IMR-90 (cell line): ENCODE data around the gene RTN3. TPM values are rescaled to one million over a fixed set of nuclear protein-coding genes. Genes with fewer than 3 reads are reported as not detected.

Experiments
- ATAC-seq: fragments of 200-7000 bp; cut with Tn5 transposase; 2 replicates; pipeline ENCODE4 v1.9.1; 2020; ENCODE audit warnings: low read depth, mild to moderate bottlenecking, moderate library complexity
- BruUV-seq: library from RNA; stranded (reverse); fragments of 400-500 nt; replicated peaks from 2 replicates; lab custom pipeline; 2021; lab: Mats Ljungman, UMichigan
- CTCF ChIA-PET: fragments of 300-600 bp; formaldehyde crosslinking; extraction: SDS; loops from one replicate; lab custom pipeline; 2021; ENCODE audit warnings: antibody characterized with exemption; lab: Yijun Ruan, JAX
- POLR2A ChIA-PET: fragments of 300-600 bp; sonication (Branson Sonifier 250); formaldehyde crosslinking; loops from one replicate; lab custom pipeline; 2022; ENCODE audit warnings: antibody characterized with exemption; ENCODE audit not compliant: unreplicated experiment; lab: Charles Lee
- DNase-seq: peaks from one replicate; pipeline ENCODE4 v3.0.0; 2013
- H2AFZ ChIP-seq: replicated peaks from 2 replicates; pipeline ENCODE3; 2013; ENCODE audit warnings: low read length, mild to moderate bottlenecking; ENCODE audit not compliant: poor library complexity
- H2AK5ac ChIP-seq: 2 replicates; pipeline ENCODE4 v1.6.1; 2013; ENCODE audit warnings: low read depth, low read length, inconsistent platforms
- H2AK9ac ChIP-seq: replicated peaks from 2 replicates; pipeline ENCODE3; 2013; ENCODE audit warnings: mild to moderate bottlenecking, low read depth, low read length, moderate library complexity; ENCODE audit not compliant: poor library complexity
- H2BK120ac ChIP-seq: 2 replicates; pipeline ENCODE4 v1.6.1; 2013; ENCODE audit warnings: low read depth, low read length, inconsistent platforms
- H2BK15ac ChIP-seq: 3 replicates; pipeline ENCODE4 v1.6.1; 2013; ENCODE audit warnings: low read depth, low read length, inconsistent platforms
- H2BK20ac ChIP-seq: 2 replicates; pipeline ENCODE4 v1.6.1; 2013; ENCODE audit warnings: low read depth, mild to moderate bottlenecking, inconsistent platforms, low read length, moderate library complexity
- H2BK5ac ChIP-seq: 2 replicates; pipeline ENCODE4 v1.6.1; 2013; ENCODE audit warnings: mild to moderate bottlenecking, low read depth, low read length, inconsistent platforms; ENCODE audit not compliant: poor library complexity, severe bottlenecking
- H3K14ac ChIP-seq: replicated peaks from 2 replicates; pipeline ENCODE4 v1.6.1; 2013; ENCODE audit warnings: low read depth, low read length, inconsistent platforms
- H3K18ac ChIP-seq: 2 replicates; pipeline ENCODE4 v1.6.1; 2013; ENCODE audit warnings: low read depth, low read length, control low read depth
- H3K23ac ChIP-seq: 2 replicates; pipeline ENCODE4 v1.6.1; 2013; ENCODE audit warnings: low read depth, low read length, inconsistent platforms
- H3K27ac ChIP-seq: 2 replicates; pipeline ENCODE4 v1.5.1; 2013; ENCODE audit warnings: mild to moderate bottlenecking, control low read depth, low read length; ENCODE audit not compliant: insufficient read depth
- H3K27me3 ChIP-seq: 2 replicates; pipeline ENCODE4 v1.6.1; 2013; ENCODE audit warnings: low read length; ENCODE audit not compliant: control insufficient read depth, insufficient read depth
- H3K36me3 ChIP-seq: 2 replicates; pipeline ENCODE4 v1.6.1; 2013; ENCODE audit warnings: low read length, mixed read lengths; ENCODE audit not compliant: control insufficient read depth, insufficient read depth
- H3K4ac ChIP-seq: 2 replicates; pipeline ENCODE4 v1.6.1; 2013; ENCODE audit warnings: low read depth, low read length, inconsistent platforms
- H3K4me1 ChIP-seq: 2 replicates; pipeline ENCODE4 v1.6.1; 2013; ENCODE audit warnings: low read length, mixed read lengths; ENCODE audit not compliant: control insufficient read depth, insufficient read depth
- H3K4me2 ChIP-seq: 2 replicates; pipeline ENCODE4 v1.6.1; 2013; ENCODE audit warnings: low read depth, mild to moderate bottlenecking, control low read depth, low read length, moderate library complexity
- H3K4me3 ChIP-seq: 2 replicates; pipeline ENCODE4 v1.5.1; 2013; ENCODE audit warnings: low read depth, mild to moderate bottlenecking, control low read depth, low read length, moderate library complexity; ENCODE audit not compliant: insufficient read depth
- H3K56ac ChIP-seq: 2 replicates; pipeline ENCODE4 v1.6.1; 2013; ENCODE audit warnings: low read length, inconsistent platforms; ENCODE audit not compliant: insufficient read depth; ENCODE audit errors: extremely low read depth
- H3K79me1 ChIP-seq, 2 experiments: 2 replicates each; pipeline ENCODE4 v1.6.1; 2013; ENCODE audit warnings: low read length in 2 of 2, inconsistent platforms in 1 of 2, low read depth in 1 of 2
- H3K9ac ChIP-seq: 2 replicates; pipeline ENCODE4 v1.6.1; 2013; ENCODE audit warnings: low read depth, low read length, control low read depth
- H3K9me1 ChIP-seq: 2 replicates; pipeline ENCODE4 v1.6.1; 2013; ENCODE audit warnings: low read length, inconsistent platforms; ENCODE audit not compliant: insufficient read depth
- H3K9me3 ChIP-seq: 2 replicates; pipeline ENCODE4 v1.6.1; 2013; ENCODE audit warnings: low read length; ENCODE audit not compliant: control insufficient read depth, insufficient read depth
- H4K20me1 ChIP-seq: 2 replicates; pipeline ENCODE4 v1.6.1; 2013; ENCODE audit warnings: low read length, inconsistent platforms; ENCODE audit not compliant: insufficient read depth
- H4K5ac ChIP-seq: 2 replicates; pipeline ENCODE4 v1.6.1; 2013; ENCODE audit warnings: mild to moderate bottlenecking, low read depth, low read length, control low read depth
- H4K8ac ChIP-seq, 2 experiments: 2 replicates each; pipeline ENCODE4 v1.6.1; 2013; ENCODE audit warnings: low read depth in 2 of 2, low read length in 2 of 2, control low read depth in 1 of 2, inconsistent platforms in 1 of 2
- H4K91ac ChIP-seq: 2 replicates; pipeline ENCODE4 v1.6.1; 2013; ENCODE audit warnings: low read depth, low read length, inconsistent platforms; ENCODE audit not compliant: insufficient read depth
- NFE2L2 ChIP-seq: fragments of 150-350 bp; IDR thresholded peaks from 2 replicates; pipeline ENCODE4 v1.6.1; 2016; ENCODE audit warnings: low read depth, mild to moderate bottlenecking, low read length
- POLR2A ChIP-seq: IDR thresholded peaks from 2 replicates; pipeline ENCODE4 v1.6.1; 2012; ENCODE audit warnings: mild to moderate bottlenecking, low read depth, low read length
- RAD21 ChIP-seq: IDR thresholded peaks from 2 replicates; pipeline ENCODE4 v1.6.1; 2012; ENCODE audit warnings: low read length, improper control_type of control experiment
- SMC3 ChIP-seq: fragments of 150-350 bp; IDR thresholded peaks from 2 replicates; pipeline ENCODE4 v1.6.1; 2016; ENCODE audit warnings: low read depth, mild to moderate bottlenecking, antibody characterized with exemption, low read length, moderate library complexity
- WGBS, 2 experiments: methylation state at CpG; one replicate each; pipeline versions ENCODE4 v1.1.5 to v1.1.7; 2013; ENCODE audit warnings: missing lambda C conversion rate in 2 of 2; ENCODE audit not compliant: insufficient read length in 1 of 2; ENCODE audit errors: extremely low coverage in 2 of 2; 5-methylcytosine and 5-hydroxymethylcytosine counted together
- dilution Hi-C: fragments of 300-500 bp; cut with HindIII; formaldehyde crosslinking; loops from one replicate; pipeline ENCODE4 v1.14.3; 2018; ENCODE audit warnings: low sequenced_read_pairs; ENCODE audit not compliant: unreplicated experiment
- in situ Hi-C: fragments of 300-500 bp; cut with MboI; formaldehyde crosslinking; loops from 3 replicates; pipeline ENCODE4 v1.14.3; 2019; ENCODE audit warnings: low sequenced_read_pairs, inconsistent platforms, mixed read lengths
- intact Hi-C: fragments of 100-400 bp; cut with micrococcal nuclease; formaldehyde crosslinking; loops from 2 replicates; pipeline ENCODE4 v1.10.0; 2022
- polyA plus RNA-seq, 3 experiments: library from polyadenylated mRNA; depleted of rRNA; stranded (reverse); fragments of >200 nt; gene quantifications; 2 replicates each; pipeline ENCODE4 v1.2.3, GENCODE V29; 2012; ENCODE audit warnings: low replicate concordance in 1 of 3
- total RNA-seq: library from RNA; depleted of rRNA; stranded (reverse); fragments of >200 nt; gene quantifications from 2 replicates; pipeline ENCODE4 v1.2.3, GENCODE V29; 2012
- TF ChIP-seq, protein P1 (sequence below): conservative IDR thresholded peaks from 2 replicates; pipeline ENCODE4 v1.5.1; 2012; ENCODE audit warnings: mild to moderate bottlenecking, low read depth, low read length, improper control_type of control experiment

Gene RTN3
- total and polyA plus RNA-seq, 2 of the 4 experiments (the other 2 are of a cell fraction) = 31.2 to 64.6 TPM

- POLR2A ChIA-PET = no interaction called here
Observed at GRCh38 chr11:63635762-63636465, 45.4 kb upstream of the RTN3 start.

More at GRCh38 chr11:63635762-63636465, 45.4 kb upstream of the RTN3 start:
- no peak overlapping the region for H3K4me2 ChIP-seq
- no peak overlapping the region for H2BK15ac ChIP-seq
- H3K23ac ChIP-seq = no peak overlapping the region
- in situ Hi-C loops (loop anchor here (5.0 kb wide), 1 partner anchor 159 kb away; no protein-coding TSS in a partner anchor), dilution Hi-C loops (no loop called here), intact Hi-C loops (loop anchor here (1.0 kb wide), 1 partner anchor 157 kb away; no protein-coding TSS in a partner anchor)
- no peak overlapping the region for H3K4me3 ChIP-seq
- ATAC-seq (peak; percentile 94), DNase-seq (peak; percentile 63)
- H3K27me3 ChIP-seq = no peaks in the 10 kb centered on the region
- peak overlapping the region; percentile 68 for H2AFZ ChIP-seq
- H4K8ac ChIP-seq = no peak overlapping the region
- H2AK5ac ChIP-seq = peak overlapping the region; percentile 20; the same call in 1 of the 2 replicates
- no peak overlapping the region for H3K14ac ChIP-seq
- no peak overlapping the region for H3K9ac ChIP-seq
- H3K9me3 ChIP-seq = no peaks in the 10 kb centered on the region
- H3K18ac ChIP-seq = no peak overlapping the region
- no peak overlapping the region for H3K27ac ChIP-seq
- no peak overlapping the region for H3K56ac ChIP-seq
- H4K91ac ChIP-seq = no peak overlapping the region
- no peaks in the 10 kb centered on the region for H3K4me1 ChIP-seq
- H2AK9ac ChIP-seq = no peak overlapping the region
- no peak overlapping the region for H4K5ac ChIP-seq
- no peak overlapping the region for H2BK120ac ChIP-seq
- TF ChIP-seq SMC3 (peak; percentile 96), NFE2L2 (no peak), POLR2A (0 out of 2 replicates have a peak, but pooled peaks have one; percentile 31), RAD21 (peak; percentile 91)
- TF ChIP-seq, protein P1, sequence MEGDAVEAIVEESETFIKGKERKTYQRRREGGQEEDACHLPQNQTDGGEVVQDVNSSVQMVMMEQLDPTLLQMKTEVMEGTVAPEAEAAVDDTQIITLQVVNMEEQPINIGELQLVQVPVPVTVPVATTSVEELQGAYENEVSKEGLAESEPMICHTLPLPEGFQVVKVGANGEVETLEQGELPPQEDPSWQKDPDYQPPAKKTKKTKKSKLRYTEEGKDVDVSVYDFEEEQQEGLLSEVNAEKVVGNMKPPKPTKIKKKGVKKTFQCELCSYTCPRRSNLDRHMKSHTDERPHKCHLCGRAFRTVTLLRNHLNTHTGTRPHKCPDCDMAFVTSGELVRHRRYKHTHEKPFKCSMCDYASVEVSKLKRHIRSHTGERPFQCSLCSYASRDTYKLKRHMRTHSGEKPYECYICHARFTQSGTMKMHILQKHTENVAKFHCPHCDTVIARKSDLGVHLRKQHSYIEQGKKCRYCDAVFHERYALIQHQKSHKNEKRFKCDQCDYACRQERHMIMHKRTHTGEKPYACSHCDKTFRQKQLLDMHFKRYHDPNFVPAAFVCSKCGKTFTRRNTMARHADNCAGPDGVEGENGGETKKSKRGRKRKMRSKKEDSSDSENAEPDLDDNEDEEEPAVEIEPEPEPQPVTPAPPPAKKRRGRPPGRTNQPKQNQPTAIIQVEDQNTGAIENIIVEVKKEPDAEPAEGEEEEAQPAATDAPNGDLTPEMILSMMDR = peak; percentile 84
- H3K36me3 ChIP-seq = peaks cover 33% of the 10 kb centered on the region
- WGBS, 2 experiments = 67% methylated on average over 3 of the region's 10 CpGs; no CpG with 5 or more reads in 1 of the 2 experiments
- peaks cover 0 to 11% of the 10 kb centered on the region in 2 experiments; a peak in 2 of 4 replicates for H3K79me1 ChIP-seq
- no peak overlapping the region for H2BK5ac ChIP-seq
- H3K9me1 ChIP-seq = no peaks in the 10 kb centered on the region
- CTCF ChIA-PET = interaction anchor here (0.6 to 1.3 kb wide), 4 partner anchors 9 to 157 kb away, joined by 3 to 15 read pairs (median 3); partner anchors contain the start of gene PLAAT5
- BruUV-seq = no TSS peak
- H3K4ac ChIP-seq = no peak overlapping the region
- H4K20me1 ChIP-seq = peaks cover 3% of the 10 kb centered on the region; the same call in 1 of the 2 replicates
- no peak overlapping the region for H2BK20ac ChIP-seq
